IPS DF 4.7 (cell line): ENCODE data around the gene ATF6B.

Source experiments
- DNase-seq: peaks from one replicate; pipeline ENCODE4 v3.0.0-alpha.2; 2013; ENCODE audit warnings: low spot score; ENCODE audit errors: extremely low read depth

The ATF6B gene

DNA sequence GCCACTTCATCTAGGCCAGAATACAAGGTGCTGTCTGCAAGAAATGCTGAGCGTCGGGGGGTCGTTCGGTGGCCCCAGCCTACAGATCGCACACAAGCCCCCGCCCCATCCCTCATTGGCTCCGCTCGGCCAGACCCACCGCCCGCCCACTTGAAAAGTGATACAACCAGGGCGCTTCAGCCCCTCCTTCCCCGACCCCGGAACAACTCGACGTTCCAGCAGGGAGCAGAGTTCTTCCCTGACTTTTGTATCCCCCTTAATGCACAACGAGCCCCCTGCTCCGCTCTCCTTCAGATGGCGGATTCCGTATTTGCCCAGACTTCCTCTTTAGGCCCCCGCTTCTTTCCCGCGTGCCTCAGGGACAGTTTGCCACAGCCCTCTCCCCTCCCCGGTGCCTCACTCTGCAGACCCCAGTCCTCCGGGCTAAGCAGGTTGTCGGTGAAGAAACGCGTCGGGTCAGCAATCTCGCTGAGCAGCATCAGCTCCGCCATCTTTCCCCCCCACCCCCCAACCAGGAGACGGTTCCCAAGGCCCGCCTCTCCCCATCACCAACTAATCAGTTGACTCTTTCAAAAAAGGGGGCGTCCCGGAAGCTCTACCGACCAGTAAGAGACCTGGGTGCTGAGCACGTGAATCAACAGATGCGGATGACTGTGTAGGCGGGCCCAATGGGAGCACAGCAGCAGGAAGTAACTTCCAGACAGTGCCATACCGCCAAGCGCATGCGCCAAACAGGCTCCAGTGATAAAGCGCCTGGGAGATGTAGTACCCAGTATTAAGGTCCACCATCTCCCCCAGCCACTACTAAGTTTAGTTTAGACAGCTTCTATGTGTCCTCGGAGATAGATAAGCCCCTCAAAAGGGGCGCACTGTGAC, at the start of gene ATF6B:
Gene ATF6B (minus strand): TSS at position 530 of the 876 bp plus-strand sequence. CDS start 39 bp downstream, at position 491.
- peak; percentile 95 for DNase-seq

DNA sequence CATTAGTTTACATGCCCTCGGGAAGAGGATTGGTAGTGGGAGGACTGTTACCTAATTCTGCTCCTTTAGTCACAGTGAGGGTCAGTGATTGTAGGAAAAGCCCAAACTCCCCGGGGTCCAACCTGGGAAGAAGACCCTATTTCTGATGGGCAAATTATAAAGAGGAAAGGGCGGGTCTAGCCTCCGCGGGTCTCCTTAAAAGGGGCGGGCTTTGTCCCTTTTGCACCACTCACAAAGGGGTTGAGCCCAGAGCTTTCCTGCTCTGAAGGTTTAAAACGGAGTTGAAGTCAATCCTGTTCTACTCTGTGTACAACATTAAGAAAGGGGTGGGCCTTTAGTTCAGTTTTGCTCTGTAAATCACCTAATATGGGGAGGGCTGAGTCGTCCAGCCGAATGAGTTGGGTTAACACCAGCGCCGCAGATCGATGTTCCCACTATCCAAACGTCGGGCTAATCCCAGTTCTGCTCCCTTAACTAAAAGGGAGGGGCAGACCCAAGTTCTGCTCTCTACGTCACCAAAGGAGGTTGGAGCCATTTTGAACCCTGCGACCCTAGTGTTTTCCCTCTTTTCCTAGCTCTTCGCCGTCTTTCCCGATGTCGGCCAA, 49.2 kb upstream of the ATF6B start:
- no peak for DNase-seq

DNA sequence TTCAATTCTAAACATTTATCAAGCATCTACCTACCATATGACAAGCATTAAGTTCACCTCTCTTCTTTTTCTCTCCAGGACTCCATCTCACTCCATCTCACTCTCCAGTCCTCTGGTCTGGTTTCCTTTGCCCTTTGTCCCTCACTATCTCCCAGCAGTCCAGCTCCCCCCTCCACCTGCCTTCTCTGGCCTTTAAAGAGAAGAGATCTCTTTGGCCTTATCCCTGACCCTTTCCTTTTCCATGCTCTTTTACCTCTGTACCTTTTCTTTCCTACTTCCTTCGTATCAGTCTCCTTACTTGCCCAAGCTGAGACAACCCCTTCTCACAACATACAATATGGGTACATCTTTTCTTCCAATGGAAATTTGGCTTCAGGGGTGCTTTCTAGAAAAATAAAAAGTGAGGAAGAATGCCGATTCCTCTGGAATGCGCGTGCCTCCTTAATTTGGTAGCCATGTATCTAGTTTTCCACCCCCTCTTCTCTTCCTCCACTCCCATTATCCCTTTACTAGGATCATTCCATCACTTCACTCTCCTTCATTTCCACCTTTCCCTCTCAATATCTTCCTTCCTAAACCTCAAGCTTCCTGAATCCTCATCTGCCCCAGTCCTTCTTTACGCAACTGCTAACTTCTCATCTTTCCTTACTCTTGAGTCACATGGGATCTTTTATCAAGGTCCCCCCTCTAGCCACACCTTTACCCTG, 48.6 kb upstream of the ATF6B start:
- DNase-seq: no peak

DNA sequence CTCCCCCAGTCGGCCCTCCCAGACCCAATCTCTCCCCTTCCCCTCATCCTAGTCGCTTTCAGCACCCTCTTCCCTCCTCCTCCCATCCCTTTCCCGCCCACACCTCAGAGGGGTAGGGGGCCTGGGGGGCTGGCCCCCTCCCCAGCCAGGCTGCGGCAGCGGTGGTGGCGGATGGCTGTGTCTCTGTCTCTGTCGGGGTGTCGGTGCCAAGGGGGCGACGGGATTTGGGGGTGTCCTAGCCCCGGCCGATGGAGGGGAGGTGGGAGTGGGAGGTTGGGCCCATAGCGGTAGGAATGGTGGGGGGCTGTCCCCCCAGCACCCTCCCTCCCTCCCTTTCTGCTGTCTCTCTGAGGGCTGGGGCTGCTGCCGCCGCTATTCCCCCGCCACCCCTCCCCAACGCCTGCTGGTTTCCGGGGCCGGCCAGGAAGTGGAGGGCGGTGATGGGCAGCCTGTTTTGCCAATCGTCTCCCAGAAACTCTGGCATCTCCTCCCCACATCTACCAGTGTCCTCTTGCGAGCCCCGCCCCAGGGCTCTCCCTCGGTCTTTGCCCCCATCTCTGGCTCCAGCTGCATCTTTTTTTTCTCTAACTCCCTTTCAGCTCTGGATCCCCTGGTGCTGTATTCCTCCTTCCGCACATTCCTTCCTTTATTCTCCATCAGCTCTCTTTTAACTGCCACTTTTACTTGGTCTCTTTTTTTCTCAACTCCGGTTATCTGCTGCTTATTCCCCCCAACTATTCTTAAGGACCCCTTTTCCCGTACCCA, 47.8 kb upstream of the ATF6B start, which contains the start of gene AGPAT1:
Gene AGPAT1 (minus strand): TSS at position 374 of the 765 bp plus-strand sequence. CDS start 4,588 bp downstream, outside the sequence.
- no peak for DNase-seq

DNA sequence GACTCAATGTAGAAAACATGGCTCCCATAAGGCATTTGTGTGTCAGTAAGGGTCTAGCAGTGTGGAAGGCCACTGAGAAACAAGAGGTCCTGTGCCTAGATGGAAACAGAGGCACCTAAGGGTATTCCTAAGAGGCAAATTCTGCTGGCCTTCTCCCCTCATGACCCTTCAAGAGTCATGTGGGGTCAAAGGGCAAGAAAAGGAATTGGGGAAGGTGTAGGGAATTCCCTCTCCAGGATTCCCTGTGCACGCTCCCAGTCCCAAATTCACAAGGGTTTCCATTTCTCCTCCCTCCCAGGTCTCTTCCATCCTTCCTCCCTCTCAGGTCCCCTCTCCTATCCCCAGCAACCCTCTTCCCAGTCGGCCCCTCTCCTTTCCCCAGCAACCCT, 47.3 kb upstream of the ATF6B start:
- no peak for DNase-seq

DNA sequence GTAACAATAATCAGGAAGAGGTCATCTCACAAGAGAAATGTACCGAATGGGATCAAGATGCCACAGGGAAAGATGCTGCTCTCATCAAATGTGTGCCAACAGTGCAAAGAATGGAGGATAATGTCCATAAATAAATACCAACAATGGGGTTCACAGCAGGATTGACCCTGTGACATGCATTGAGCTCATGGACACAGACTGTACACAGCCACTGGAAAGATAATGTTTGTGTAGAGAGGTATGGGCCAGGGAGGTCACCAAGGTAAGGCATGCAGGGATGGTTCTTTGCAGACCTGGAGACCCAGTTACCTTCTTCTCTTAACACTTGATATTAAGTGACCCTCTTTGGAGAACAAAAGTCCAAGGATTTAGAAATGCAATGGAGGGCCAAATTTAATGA, 46.4 kb upstream of the ATF6B start:
- no peak for DNase-seq

DNA sequence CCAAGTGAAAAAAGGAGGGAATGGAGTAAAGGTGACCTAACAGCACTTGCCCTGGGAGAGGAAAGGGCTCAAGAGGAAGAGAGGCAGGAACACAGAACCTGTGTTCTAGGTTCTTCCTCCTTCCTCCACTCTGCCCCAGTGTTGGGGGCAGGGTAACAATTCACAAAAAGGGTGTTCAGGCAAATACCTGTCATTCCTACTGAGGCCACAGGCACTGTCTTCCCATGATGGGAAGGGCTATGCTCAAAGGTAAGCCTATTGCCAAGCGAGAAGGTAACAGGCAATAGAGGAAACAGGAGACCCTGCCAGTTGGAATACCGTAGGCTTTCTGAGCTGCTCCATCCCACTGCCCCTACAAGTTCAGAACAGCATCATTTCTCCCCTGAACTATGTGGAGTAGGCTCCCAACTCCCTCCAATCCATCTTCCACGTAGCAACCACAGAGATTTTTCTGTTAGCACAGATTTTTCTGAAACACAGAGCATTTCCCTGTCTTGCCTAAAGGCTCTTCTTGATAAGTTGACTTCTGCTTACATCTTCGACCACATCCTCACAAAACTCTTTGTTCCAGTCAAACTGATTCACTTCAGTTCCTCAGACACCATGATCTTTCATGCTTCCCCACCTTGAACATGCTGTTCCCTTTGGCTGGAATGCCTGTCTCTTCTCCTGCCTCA, 45.1 kb upstream of the ATF6B start:
- no peak for DNase-seq

DNA sequence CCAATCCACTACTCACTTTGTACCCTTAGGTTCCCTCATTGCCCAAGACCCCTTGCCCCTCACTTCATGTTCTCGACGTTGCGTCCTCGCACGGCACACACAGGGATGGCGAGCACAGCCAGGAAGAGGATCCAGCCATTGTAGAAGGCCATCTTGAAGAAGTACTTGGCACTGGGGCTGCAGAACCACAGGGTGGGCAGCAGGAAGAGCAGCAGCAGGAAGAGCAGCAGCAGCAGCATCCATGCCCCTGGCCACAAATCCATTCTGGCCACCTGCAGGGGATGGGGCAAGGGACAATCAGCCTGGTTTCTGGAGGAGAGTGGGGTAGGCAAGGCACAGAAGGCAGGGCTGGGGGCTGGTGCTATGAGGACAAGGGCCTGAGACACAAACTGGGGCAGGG, 43.2 kb upstream of the ATF6B start:
- no peak for DNase-seq

DNA sequence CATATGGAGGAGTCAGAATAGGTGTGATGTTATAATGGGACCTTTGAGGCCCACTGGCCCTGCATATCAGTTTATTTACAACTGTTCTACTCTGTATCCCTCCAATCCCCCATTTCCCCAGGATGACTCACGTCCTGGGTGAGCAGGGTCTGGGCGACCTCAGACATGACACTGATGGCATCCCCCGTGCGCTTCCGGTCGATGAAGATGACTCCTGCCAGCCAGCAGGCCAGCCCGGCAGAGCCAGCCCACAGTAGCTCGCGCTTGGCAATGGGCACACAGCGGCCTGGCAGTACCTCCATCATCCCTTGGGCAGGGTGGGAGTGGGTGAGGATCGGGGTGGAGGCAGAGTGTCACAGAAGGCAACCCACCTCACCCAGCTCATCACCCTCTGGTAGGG, 42.2 kb upstream of the ATF6B start:
- DNase-seq: no peak

DNA sequence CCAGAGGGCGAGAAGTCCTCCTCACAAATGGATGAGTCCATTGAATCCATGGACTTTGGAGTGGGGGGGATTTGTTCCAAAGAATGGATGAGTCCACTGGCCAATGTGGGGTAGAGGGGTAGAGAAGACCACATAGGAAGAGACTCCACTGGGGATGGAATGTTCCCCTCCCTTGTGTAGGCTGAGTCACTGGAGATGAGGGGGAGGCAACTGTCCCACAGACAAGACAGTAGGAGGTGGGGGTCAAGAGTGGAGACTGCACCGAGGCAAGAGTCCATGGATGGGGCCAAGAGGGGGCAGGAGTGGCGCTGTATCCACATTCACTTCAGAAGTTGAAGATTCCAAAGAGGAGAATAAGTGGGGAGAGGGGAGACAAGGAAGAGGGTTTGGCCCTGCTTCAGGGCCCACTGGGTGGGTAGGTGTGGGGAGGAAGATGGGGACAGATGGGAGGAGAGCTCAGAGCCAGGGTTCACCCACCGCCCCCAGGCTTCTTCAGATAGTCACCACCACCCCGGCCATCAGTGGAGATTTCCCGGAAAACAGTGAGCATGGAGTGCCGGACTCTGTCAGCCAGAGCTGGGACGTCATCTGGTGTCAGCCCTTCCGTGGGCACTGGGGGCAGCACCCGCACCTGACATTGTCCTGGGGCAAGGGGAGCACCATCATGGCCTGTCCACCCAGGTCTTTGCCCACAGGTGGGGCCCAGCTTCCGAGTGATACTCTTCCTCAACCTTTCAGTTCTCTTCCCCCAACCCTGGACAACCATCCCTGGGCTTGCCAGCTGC, 41.0 kb upstream of the ATF6B start:
- DNase-seq: no peak

DNA sequence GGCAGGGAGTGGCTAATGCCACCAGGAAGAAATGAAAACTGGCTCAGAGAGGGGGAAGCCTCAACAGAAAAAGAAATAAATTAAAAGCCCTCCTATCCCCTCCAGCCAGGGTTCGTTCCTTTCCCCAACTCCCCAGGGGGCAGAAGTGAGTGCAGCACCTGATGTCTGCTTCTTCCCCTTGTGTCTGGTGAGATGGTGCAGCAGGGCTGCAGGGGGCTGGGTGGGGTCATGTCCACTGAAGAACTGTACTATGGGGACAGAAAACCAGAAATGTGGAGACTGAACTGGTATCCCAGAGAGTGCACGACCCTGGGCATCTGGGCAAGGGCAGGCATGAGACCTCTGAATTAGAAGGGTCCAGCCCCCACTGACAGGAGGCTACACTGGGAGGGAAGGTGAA, 40.3 kb upstream of the ATF6B start:
- no peak for DNase-seq

DNA sequence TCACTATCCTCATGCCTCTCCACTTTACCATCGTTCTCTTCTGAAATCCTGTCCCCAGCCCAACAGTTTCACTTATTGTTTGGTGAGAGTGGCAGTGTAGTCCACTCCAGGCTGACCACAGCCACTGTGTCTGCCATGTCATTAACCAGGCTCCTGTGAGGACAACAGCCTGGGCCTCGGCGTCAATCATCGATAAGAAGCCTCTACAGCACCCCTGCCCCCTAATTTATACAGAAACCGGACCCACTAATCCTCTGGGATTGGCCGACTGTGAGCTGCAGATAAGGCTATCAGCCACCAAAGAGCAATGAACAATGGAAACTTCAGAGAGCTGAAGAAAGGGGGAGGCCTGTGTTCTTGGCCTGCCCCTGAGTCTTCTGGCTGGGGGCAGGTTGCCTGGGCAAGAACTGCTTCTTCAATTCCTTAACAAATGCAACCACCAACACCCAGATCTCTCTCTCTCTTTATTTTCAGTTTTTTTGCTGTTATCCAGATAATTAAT, 39.8 kb upstream of the ATF6B start:
- no peak for DNase-seq

DNA sequence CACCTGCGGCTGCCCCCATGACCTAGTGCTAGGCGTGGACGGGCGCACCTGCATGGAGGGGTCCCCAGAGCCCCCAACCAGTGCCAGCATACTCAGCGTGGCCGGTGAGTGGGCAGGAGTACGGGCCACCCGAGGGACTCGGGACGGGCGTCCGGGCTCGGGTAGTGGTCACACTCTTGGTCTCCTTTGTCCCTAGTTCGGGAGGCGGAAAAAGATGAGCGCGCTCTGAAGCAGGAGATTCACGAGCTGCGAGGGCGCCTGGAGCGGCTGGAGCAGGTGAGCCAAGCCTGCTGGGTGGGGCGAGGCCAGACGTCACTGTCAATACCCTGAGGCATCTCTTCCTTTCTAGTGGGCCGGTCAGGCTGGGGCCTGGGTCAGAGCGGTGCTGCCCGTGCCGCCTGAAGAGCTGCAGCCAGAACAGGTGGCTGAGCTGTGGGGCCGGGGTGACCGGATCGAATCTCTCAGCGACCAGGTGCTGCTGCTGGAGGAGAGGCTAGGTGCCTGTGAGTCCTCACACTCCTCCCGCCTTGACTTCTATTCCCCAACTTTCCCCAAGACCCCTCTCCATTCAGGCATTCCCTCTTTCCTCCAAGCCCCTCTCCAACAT, 39.2 kb upstream of the ATF6B start:
- DNase-seq: no peak

DNA sequence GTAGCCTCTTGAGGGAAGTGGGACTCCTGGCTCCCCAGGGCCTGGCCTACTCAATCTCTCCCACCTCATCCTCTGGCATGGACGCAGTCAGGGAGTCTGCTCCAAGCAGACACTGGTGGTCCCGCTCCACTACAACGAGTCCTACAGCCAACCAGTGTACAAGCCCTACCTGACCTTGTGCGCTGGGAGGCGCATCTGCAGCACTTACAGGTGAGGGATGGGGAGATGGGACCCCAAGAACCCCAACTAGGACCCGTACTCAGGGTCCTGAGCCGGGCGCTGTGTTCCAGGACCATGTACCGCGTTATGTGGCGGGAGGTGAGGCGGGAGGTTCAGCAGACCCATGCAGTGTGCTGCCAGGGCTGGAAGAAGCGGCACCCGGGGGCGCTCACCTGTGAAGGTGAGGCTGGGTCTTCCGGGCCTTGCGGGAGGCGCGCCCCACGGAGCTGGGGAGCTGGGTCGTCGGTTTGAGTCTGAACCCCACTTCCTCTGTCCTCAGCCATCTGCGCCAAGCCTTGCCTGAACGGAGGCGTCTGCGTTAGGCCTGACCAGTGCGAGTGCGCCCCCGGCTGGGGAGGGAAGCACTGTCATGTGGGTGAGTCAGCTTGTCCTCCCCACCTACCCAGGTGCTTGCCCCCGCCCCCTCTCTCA, 38.5 kb upstream of the ATF6B start:
- DNase-seq: no peak

DNA sequence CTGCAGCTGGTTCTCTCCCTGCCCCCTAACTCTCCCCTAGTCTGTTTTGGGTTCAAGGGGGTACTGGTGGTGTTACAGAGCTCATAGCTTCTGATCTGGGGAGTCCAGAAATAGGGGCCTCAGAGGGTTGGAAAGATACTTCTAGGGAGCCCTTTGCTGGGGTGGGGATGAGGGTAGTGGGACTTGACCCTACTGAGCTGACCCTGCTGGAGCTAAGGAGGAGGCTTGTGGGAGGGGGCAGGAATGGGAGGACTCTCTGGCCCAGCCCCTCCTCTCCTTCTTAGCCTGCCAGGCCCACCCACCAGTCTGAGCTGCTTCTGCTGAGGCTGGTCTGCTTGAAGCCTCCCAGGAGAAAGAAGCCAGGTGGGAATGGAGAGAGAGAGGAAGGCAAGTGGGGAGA, 36.2 kb upstream of the ATF6B start, which contains the start of gene EGFL8:
Gene EGFL8 (plus strand): TSS at position 301 of the 400 bp plus-strand sequence. CDS start 1,571 bp downstream, outside the sequence.
- no peak for DNase-seq

DNA sequence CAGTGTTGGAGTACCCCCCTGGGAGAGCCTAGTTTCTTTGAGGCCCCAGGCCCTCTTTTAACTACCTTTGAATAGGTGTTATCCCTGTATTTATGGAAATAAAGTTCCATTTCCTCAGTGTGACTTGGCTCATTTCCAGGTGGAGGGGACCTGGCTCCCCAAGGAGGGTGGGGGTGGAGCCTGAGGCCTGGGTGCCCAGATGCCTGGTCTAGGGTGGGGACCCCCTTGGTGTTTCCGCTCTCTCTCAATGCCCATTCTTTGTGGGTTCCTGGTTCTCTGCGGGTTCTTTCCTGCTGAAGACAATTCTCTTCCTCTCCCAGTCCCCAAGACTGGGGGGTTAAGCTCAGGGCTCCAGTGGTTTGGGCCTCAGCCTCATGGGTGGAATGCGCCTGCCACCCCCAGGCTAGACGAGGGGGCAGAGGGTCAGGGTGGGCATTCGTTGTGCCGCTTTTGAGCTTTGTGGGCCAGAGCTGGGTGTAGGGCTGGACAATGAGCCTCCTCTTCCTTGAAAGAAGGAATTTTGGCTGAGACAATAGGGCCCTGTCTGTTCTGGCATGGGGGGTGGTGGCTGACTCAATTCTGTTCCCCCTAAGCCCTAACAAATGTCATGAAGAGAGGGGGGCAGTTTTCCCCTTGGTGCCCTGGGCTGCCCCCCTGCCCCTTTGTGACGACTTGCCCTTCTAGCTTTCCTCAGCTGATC, 35.7 kb upstream of the ATF6B start:
- DNase-seq: no peak

DNA sequence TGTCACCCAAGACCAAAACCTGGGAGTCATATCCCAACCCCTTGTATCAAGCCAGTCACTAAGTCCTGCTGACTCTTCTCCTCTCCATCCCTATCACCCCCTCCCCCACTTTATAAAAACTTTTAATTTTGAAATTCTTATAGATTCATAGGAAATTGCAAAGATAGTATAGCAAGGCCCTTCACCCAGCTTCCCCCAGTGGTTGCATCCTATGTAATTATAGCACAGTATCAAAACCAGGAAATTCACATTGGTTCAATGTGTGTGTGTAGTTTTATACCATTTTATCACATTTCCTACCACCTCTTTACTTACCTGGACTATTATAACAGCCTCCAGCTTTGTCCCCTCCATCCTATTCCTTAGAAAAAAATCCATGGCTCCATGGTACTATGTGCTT, 30.0 kb upstream of the ATF6B start:
- DNase-seq: no peak

DNA sequence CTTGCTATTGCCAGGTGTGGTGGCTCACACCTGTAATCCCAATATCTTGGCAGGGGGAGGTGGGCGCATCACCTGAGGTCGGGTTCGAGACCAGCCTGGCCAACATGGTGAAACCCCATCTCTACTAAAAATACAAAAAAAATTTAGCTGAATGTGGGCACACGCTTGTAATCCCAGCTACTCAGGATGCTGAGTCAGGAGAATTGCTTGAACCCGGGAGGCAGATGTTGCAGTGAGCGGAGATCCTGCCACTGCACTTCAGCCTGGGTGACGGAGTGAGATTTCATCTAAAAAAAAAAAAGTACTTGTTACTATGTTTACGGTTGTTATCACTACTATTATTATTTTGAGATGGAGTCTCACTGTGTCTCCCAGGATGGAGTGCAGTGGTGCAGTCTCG, 28.8 kb upstream of the ATF6B start:
- no peak for DNase-seq
